HTR-8/SVneo (cell line): ENCODE results near the gene GALNT4.

Experiments used
- DNase-seq: peaks from one replicate; pipeline ENCODE4 v3.0.0; 2011; ENCODE audit warnings: low spot score, mixed read lengths; ENCODE audit not compliant: insufficient read length
- FAIRE-seq: peaks from 2 replicates; lab custom pipeline; 2011; peaks lifted over from hg19 to GRCh38; lab: Jason Lieb, UNC

Gene GALNT4

DNA sequence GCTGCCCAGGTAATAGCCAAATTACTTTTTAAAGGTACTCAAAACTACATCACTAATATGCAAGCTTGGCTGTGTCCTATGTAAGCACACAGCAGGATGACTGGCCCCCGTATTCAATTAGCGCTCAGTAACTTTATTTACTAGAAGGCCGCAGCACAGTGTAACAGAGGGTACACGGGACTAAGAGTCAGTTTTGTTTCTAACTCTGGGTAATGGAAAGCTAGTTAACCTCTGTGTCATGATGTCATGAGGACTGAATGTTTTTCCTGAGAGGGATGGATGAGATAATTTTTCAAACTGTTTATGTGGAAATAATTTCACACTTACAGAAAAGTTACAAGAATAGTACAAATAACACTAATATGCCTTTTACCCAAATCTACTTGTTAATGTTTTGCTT lies 27.1 kb downstream of the GALNT4 start:
- no peak for FAIRE-seq
- no peak for DNase-seq

GRCh38 chr12:89497005-89497404 lies 27.6 kb downstream of the GALNT4 start:
- FAIRE-seq, result no peak
- DNase-seq, result no peak

DNA sequence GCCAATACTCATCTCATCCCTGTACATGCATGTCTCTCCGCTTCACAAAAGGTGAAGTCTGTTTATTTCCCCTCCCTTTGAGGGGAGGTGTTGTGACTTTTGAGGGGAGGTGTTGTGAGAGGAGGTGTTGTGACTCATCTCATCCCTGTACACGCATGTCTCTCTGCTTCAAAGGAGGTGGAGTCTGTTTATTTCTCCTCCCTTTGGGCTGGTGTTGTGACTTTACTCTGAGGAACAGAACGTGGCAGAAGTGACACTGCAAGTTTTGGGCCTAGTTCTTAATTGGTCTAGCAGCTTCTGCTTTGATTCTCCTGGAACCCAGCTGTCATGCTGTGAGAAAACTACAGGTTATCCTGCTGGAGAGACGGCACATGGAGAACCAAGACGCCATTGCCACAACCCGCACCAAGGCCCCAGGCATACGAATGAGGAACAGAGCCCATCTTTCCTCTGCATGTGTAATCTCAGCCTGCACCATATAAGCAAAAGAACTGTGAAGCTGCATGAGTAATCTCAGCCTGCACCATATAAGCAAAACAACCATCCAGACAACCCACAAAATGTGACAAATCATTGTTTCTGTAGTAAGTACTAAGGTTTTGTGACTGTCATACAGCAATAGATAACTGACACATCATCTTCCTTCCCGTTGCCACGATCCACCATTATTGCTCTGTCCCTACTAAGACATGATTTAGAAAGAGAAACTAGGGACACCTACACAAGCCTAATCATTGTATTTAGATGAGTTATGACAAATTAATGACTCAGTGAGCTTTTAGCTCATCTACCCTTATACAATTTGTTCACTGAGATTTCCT lies 30.0 kb downstream of the GALNT4 start:
- DNase-seq (no peak), FAIRE-seq (no peak)

DNA sequence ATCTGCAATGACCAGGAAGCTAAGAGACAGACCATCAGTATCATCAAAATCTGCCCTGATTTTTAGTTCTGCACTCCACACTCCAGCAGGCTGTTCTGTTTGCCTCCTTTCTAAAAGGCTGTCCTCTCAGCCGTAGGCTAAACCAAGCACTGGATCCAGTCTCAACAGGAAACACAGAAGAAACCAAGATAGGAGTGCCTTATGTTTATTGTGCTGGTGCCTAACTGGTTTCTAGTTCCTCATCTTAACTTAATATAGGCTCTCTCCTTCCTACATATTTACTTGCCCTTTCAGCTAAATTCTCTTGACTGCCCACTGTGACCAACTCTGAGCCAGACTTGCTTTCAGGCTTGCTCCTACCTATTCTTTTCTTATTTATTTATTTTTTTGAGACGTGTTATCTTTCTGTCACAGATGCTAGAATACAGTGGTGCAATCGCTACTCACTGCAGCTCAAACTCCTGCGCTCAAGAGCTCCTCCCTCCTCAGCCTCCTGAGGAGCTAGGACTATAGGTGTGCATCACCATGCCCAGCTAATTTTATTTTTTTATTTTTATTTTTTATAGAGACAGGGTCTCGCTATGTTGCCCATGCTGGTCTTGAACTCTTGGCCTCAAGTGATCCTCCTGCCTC lies 30.8 kb downstream of the GALNT4 start:
- no peak for FAIRE-seq
- no peak for DNase-seq

DNA sequence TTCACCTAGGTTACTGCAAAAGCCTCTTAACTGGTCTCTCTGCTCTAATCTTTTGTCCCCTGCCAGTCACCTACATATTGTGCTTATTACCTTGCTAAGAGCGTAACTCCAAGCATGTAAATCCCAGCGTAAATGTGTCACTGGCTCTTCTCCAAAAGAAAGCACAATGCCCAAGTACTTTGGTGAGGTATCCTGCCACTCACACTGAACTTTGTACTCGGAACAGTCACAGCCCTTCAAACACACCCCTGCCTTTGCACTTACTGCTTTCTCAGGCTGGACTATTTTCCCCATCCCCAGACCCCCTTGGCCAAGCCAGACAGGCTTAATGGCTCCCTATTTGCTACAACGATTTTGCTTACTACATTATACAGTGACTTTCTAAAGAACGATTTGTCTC lies 31.7 kb downstream of the GALNT4 start:
- FAIRE-seq (no peak), DNase-seq (no peak)

DNA sequence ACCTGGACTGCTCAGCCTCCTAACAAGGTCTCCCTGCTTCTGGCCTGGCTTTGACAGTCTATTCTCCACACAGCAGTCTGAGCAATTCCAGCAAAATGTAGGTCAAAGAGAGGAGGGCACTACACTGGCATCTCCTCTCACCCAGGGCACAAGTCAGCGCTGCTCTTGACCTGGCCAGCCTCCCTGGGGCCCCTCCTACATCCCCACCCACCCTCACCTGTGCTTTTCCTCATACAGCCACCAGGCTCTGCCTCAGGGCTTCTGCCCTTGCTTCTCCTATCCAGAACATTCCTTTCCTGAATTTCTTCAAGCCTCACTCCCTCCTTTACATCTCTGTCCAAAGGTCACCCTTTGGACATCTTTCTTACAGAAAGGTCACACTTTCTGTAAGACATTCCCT lies 33.7 kb downstream of the GALNT4 start:
- FAIRE-seq, result no peak
- DNase-seq, result no peak

- DNase-seq (no peak), FAIRE-seq (no peak)
Observed at GRCh38 chr12:89486264-89486663, 38.3 kb downstream of the GALNT4 start.

- FAIRE-seq (no peak), DNase-seq (no peak)
Observed at GRCh38 chr12:89484470-89484869, 40.1 kb downstream of the GALNT4 start.

DNA sequence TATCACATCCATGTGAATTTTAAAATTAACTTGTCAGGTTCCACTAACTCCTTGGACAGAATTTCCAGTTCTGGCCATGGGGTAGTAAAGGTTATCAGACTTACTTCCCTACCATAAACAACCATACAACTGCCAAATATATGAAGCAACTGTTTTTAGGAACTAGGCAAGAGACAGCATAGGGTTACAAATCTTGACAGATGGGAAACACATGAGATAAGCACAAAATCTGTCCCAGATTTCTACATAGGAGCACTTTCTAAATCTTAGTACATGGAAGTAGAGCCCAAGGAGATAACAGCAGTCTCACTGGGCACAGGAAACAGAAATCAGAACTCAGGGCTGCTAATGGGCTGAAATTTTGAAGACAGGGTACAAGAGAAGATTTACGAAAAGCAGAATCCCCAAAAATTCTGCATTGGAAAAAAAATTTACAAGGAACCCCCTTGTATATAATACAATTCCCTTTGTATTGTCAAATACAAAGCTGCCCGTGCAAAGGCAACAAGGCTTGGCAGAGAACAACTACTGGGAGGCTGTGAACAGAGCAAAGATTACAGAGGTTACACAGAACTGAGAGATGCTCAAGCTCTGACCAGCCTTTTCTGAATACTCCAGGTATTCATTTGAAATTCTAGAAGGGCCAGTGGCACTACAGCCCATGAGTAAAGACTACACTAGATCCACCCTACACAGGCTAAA lies 43.2 kb downstream of the GALNT4 start:
- DNase-seq (no peak), FAIRE-seq (no peak)

- DNase-seq, result no peak
- FAIRE-seq, result no peak
Observed at GRCh38 chr12:89479982-89480381, 44.6 kb downstream of the GALNT4 start.

DNA sequence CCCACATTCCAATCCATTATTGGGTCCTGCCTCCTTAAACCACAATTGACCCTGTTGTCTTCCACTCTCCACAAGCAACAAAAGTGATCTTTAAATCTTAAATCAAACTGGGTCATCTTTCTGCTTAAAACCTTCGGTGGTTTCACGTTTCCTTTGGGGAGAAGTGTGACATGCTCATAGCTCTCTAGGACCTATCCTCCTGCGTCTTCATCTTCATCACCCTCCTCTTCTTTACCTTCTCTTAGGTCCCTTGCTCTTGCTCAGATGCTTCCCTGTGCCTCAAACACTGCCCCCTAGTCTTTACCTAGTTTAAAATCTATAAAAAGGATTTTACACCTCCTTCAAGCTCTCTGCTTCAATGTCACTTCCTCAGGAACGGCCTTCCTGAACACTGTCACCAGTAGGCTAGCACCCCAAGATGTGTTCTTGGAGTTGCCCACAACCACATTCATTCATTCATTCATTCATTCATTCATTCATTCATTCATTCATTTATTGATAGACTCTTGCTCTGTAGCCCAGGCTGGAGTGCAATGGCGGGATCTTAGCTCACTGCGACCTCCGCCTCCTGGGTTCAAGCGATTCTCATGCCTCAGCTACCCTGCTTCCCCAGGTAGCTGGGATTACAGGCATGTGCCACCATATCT lies 46.8 kb downstream of the GALNT4 start:
- DNase-seq (no peak), FAIRE-seq (no peak)

- DNase-seq (no peak), FAIRE-seq (no peak)
Observed at GRCh38 chr12:89476904-89477595, 47.5 kb downstream of the GALNT4 start.

GRCh38 chr12:89476232-89476631 lies 48.4 kb downstream of the GALNT4 start:
- DNase-seq (no peak), FAIRE-seq (no peak)

- FAIRE-seq, result no peak
- DNase-seq, result no peak
Observed at GRCh38 chr12:89475203-89475990, 49.2 kb downstream of the GALNT4 start.

DNA sequence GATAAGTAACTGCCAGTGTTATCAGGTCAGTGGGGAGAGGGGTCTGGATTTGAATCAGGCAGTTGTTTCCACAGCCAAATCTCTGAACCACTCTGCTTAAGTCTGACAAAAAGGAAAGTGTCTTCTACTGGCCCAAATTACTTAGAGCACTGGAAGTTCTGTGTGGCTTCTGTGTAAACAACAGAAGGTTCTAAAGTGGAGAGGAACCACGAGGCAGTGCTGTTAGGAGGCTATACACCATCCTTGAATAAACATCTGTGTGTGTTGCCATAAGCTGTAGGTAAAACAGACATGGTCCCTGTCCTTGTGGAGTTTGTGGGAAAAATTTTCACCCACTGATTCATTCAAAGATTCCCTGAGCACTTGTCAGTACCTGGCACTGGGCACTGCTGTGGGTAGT lies 50.0 kb downstream of the GALNT4 start:
- DNase-seq, result no peak
- FAIRE-seq, result no peak
